NCI-H82 treated with DMSO at 0.1 percent for 48 hours (cell line): Measurements from ENCODE around the gene PRR3.
"Not testable (repeated sequence)": the region's sequence is repeated elsewhere in the genome, so short reads cannot be mapped to it uniquely, and the experiment has no call there.

Experiments
- DNase-seq: peaks from one replicate; lab custom pipeline; 2025; ENCODE audit not compliant: unreplicated experiment; lab: John Stamatoyannopoulos, UW

PRR3 gene

DNA sequence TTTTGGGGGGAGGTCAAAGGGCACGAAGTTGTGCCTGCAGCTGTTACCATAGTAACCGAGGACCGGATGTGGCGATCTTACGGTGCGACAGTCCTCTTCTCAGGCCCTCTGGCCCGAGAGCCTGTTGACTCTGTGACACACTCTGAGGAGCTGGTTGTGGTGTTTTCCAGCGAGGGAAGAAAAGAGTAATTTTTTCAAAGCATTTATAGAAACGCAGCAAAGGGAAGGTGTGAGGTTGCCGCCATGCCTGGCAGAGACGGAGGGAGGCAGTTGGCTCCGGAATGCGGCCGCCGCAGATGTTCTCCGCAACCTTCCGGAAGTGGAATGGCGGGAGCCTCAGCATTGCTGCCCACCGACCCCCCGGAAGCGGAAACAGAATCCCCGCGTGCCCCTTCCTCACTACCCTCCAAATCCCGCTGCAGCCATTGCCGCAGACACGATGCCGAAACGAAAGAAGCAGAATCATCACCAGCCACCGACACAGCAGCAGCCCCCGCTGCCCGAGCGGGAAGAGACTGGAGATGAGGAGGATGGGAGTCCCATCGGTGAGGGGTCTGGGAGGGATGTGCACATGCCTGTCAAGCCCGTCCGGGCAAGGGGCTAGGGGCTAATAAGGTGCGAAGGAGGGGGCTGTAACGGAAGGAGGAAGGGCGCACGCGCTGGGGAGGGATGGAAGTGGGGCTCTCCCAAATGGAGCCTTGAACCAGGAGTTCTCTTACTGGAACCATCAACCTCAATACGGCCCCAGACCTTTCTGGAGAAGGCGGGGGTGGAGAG lies at the start of gene PRR3:
PRR3 (plus strand) TSS at position 390 of the 777 bp plus-strand sequence; CDS start at position 440, 50 bp downstream.
- DNase-seq = peak; percentile 72

GRCh38 chr6:30507849-30508827 lies 49.0 kb upstream of the PRR3 start:
- no peak for DNase-seq

- DNase-seq = no peak
These were observed 48.0 kb upstream of the PRR3 start for GRCh38 chr6:30508890-30509736.

DNA sequence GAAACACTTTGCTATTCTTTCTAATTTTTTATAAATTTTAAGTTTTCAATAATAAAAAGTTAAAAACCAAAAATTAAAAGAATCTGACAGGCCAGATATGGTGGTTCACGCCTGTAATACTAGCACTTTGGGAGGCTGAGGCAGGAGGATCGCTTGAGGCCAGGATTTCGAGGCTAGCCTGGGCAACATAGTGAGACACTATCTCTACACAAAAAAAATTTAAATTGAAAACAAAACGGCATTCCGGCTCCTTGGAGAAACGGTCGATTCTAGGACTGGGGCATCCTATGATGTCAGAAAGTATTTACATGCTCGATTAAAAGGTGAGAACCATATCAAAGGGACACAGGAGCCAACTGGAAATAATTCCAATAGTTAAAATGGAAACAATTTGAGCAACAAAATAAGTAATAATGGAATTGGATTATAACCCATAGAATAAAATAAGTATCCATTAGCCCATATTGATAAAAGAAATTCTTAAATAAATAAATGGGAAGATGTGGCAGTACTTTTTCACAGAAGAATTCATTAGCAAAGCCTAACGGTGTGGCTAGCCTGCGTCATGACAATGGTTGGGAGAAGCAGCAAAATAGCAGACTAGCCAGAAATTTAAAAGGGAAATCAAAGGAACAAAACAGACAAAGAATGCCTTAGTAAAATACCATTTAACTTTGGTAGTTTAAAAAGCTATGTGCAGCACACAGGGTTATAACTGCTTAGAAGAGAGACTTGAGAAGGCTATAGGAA lies 46.5 kb upstream of the PRR3 start:
- no peak for DNase-seq

GRCh38 chr6:30511169-30511546 lies 45.9 kb upstream of the PRR3 start:
- no peak for DNase-seq

- DNase-seq = no peak
These were observed 43.6 kb upstream of the PRR3 start for GRCh38 chr6:30513451-30513850.

DNA sequence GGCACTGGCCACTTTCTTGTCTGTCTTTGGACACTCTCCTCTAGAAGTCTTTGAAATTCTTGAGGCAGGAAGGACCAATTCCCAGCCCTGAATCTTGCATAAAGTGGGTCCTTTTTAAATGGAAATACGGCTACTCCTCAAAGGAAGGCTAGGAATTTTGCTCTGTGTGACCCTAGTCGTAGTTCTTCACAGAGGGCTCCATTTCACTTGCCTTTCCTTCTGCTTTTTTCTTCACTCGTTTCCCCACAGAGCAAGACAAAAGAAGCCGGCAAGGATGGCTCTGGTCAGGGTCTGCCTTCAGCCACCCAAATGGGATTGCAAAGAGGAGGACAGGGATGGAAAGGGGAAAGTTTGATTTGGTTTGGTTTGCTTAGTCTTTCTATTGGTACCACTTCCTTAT lies 42.0 kb upstream of the PRR3 start:
- DNase-seq = no peak

DNA sequence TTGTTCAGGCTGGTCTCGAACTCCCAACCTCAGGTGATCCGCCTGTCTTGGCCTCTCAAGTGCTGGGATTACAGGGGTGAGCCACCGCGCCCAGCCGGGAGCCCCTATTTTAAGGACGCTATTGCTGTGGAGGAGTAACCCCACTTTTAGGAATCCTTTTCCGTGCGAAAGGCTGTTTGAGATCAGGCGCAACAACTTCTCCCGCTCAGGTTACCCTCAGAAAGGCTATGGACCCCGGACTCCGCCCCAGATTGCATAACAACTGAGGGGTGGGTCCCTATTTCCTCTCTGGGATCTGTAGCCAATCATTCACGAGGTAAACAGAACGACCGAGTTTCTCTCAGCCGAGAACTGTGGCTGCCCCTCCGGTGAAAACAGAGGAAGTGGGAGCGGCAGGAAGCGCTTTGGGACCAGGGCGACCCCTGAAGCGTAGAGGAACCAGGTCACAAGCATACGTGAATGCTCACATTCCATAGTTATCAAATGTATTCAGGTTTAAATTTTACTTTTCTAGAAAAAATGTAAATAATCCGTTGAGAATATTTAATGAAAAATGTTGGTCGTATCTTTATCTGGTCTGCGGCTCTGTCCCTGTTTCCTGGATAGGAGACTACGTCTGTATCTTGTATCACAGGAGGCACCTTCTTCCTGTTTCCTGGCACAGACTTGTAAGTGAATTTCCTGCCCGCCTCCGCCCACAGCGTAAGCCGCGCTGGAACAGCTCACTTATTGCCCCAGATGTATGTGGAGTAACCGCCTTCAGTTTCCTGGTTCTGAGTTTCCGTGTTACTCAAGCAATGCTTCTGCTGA lies 40.9 kb upstream of the PRR3 start:
- DNase-seq = no peak

DNA sequence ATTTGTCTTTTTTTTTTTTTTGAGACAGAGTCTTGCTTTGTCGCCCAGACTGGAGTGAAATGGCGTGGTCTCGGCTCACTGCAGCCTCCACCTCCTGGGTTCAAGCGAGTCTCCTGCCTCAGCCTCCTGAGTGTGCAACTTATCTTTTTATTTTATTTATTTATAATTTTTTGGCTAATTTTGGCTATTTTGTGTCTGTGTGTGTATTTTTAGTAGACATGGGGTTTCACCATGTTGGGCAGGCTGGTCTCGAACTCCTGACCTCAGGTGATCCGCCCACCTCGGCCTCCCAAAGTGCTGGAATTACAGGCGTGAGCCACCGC lies 40.4 kb upstream of the PRR3 start:
- DNase-seq = not testable (repeated sequence)

- not testable (repeated sequence) for DNase-seq
These were observed 39.2 kb upstream of the PRR3 start for GRCh38 chr6:30517767-30518504.

DNA sequence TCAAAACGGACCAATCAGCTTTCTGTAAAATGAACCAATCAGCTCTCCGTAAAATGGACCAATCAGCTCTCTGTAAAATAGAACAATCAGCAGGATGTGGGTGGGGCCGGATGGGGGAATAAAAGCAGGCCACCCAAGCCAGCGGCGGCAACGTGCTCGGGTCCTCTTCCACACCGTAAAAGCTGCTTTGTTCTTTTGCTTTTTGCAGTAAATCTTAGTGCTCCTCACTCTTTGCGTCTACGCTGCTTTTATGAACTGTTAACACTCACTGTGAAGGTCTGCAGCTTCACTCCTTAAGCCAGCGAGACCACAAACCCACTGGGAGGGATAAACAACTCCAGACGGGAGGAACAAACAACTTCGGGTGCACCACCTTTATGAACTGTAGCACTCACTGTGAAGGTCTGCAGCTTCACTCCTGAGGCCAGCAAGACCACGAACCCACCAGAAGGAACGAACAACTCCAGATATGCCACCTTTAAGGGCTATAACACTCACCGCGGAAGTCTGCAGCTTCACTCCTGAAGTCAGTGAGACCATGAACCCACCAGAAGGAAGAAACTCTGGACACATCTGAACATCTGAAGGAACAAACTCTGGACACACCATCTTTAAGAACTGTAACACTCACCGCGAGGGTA lies 38.5 kb upstream of the PRR3 start:
- DNase-seq = not testable (repeated sequence)

DNA sequence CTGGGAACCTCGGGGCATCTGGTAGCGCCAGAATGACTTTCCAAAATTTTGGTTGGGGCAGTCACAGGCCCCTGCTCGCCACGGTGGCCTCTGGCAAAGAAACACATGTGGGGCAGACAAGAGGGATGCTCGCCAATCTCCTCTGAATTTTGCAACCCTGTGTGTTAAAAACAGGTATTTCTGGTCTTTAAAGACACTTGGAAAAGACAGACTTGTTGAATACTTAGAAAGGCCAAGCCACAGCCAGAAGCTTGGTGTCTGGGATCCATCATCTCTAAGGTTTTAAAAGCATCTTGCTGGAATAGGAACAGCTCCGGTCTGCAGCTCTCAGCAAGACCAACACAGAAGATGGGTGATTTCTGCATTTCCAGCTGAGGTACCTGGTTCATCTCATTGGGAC lies 36.6 kb upstream of the PRR3 start:
- DNase-seq = no peak

GRCh38 chr6:30521082-30521481 lies 36.0 kb upstream of the PRR3 start:
- not testable (repeated sequence) for DNase-seq

DNA sequence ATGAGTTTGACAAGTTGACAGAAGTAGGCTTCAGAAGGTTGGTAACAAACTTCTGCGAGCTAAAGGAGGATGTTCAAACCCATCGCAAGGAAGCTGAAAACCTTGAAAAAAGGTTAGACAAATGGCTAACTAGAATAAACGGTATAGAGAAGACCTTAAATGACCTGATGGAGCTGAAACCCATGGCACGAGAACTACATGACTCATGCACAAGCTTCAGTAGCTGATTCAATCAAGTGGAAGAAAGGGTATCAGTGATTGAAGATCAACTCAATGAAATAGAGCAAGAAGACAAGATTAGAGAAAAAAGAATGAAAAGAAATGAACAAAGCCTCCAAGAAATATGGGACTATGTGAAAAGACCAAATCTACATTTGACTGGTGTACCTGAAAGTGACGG lies 35.1 kb upstream of the PRR3 start:
- not testable (repeated sequence) for DNase-seq

DNA sequence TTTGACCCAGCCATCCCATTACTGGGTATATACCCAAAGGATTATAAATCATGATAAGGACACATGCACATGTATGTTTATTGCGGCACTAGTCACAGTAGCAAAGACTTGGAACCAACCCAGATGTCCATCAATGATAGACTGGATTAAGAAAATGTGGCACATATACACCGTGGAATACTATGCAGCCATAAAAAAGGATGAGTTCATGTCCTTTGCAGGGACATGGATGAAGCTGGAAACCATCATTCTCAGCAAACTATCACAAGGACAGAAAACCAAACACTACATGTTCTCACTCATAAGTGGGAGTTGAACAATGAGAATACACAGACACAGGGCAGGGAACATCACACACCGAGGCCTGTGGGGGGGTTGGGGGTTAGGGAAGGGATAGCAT lies 30.7 kb upstream of the PRR3 start:
- not testable (repeated sequence) for DNase-seq

DNA sequence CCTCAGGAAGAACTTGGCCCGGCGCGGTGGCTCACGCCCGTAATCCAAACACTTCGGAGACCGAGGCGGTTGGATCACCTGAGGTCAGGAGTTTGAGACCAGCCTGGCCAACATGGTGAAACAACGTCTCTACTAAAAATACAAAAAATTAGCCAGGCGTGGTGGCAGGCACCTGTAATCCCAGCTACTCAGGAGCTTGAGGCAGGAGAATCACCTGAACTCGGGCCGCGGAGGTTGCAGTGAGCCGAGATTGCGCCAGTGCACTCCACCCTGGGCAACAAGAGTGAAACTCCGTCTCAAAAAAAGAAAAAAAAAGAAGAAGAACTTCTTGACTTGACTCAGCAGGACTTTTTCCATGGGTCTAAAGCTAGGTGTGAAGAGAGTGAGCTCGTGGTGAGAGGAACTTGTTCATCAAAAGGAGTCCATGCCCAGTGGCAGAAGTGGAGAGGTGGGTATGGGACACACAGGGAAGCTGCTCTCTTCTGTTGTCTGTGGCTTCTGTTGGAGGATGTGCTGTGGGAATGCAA lies 27.7 kb upstream of the PRR3 start:
- not testable (repeated sequence) for DNase-seq

GRCh38 chr6:30530014-30530413 lies 27.1 kb upstream of the PRR3 start:
- DNase-seq = no peak
